Activated CD8-positive, alpha-beta memory T cell treated with anti-CD3 and anti-CD28 coated beads, Interleukin-2, amount 10 ng/mL, durations not matched to agents 7 days and 5 days (primary cell): Measurements from ENCODE around the gene NKIRAS2. TPM values are rescaled to one million over a fixed set of nuclear protein-coding genes. Genes with fewer than 3 reads are reported as not detected.

Experiments
- ATAC-seq: fragments of 150-1000 bp; cut with Tn5 transposase; one replicate; pipeline ENCODE4 v1.10.0; 2021; ENCODE audit warnings: moderate library complexity
- CTCF ChIA-PET: fragments of 350-600 bp; sonication (Branson Sonifier 250); formaldehyde crosslinking; loops from one replicate; lab custom pipeline; 2021; ENCODE audit warnings: antibody characterized with exemption; lab: Charles Lee
- DNase-seq: peaks from one replicate; pipeline ENCODE4 v3.0.0-alpha.2; 2020
- H3K27ac Mint-ChIP-seq: one replicate; pipeline ENCODE4 v1.8.0; 2021; ENCODE audit warnings: mild to moderate bottlenecking, mixed read lengths
- H3K27me3 Mint-ChIP-seq: one replicate; pipeline ENCODE4 v1.8.0; 2021; ENCODE audit warnings: mixed read lengths
- H3K36me3 Mint-ChIP-seq: one replicate; pipeline ENCODE4 v1.8.0; 2021; ENCODE audit warnings: mild to moderate bottlenecking, mixed read lengths
- H3K4me1 Mint-ChIP-seq: one replicate; pipeline ENCODE4 v1.8.0; 2021; ENCODE audit warnings: mixed read lengths
- H3K4me3 Mint-ChIP-seq: one replicate; pipeline ENCODE4 v1.8.0; 2021; ENCODE audit warnings: mild to moderate bottlenecking, moderate library complexity, mixed read lengths
- H3K9me3 Mint-ChIP-seq: one replicate; pipeline ENCODE4 v1.8.0; 2022; ENCODE audit warnings: low read depth, mixed read lengths
- total RNA-seq, 2 experiments: library from RNA; stranded (reverse); gene quantifications; one replicate each; pipeline ENCODE4 v1.2.3, GENCODE V29; 2021

The NKIRAS2 gene
- total RNA-seq, 2 experiments from 2014 or later = 21.0 to 23.7 TPM

DNA sequence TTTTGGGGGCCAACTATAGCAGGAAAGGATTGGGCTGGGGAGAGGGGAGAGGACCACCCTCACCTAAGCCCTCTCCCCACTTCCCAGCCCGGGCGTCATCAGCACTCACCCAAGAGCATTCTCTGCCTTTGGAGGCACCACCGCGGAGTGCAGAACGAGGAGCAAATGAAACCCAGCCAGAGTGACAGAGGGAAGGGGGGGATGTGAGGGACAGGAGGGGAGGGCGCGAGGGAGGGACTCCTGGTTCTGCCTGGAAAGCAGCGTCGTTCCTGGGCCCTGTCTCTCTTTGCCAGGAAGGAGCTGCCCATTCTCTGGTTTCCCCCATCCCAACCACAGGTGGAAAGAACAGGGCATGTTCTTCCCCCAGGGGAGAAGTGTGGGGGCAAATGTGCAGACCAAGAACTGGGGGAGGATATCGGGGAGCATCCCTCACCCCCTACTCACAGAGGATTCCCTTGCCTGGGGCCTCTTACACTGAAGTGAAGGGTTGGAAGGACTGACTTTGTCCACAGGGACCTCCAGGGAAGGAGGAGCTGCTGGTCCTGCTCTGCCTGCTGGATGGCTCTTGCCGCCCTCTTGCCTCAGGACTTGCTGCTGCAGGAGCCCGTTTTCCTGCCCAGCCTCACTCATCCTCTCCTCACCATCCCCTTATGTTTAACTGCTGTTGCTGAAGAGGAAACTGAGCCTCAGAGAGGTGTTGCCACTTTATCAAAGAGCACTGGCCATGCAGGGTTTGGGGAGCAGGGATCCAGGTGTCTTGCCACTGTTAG, 34.0 kb downstream of the NKIRAS2 start:
- H3K4me1 Mint-ChIP-seq = peaks cover 4% of the 10 kb centered on the region
- DNase-seq (no peak), ATAC-seq (no peak)
- CTCF ChIA-PET = interaction anchor here (1.0 kb wide), 1 partner anchor 47 kb away, joined by 3 read pairs; no protein-coding TSS in a partner anchor
- no peak overlapping the region for H3K27ac Mint-ChIP-seq
- no peaks in the 10 kb centered on the region for H3K9me3 Mint-ChIP-seq
- no peaks in the 10 kb centered on the region for H3K36me3 Mint-ChIP-seq
- peaks cover 51% of the 10 kb centered on the region for H3K27me3 Mint-ChIP-seq
- H3K4me3 Mint-ChIP-seq = no peak overlapping the region

DNA sequence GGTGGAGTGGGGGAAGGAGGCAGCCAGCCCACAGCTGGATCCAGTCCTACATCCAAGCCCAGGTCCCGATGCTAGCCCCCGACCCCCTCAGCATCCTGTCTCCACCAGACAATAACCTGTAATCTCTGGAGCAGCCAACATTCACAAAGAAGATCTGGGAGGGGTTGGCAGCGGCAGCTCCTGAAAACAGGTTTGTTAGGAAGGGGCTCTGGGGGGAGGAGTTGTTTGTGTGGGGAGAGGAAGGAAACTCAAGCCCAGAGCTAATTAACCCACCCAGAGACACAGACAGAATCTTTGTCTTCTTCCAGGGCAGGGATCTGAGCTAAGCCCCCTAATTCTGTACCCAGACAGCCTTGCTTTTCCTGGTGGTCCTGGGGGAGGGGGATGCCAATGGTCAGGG, 35.1 kb downstream of the NKIRAS2 start:
- ATAC-seq (no peak), DNase-seq (no peak)
- no peaks in the 10 kb centered on the region for H3K9me3 Mint-ChIP-seq
- H3K27me3 Mint-ChIP-seq = peaks cover 41% of the 10 kb centered on the region
- no peak overlapping the region for H3K4me3 Mint-ChIP-seq
- H3K4me1 Mint-ChIP-seq = peaks cover 2% of the 10 kb centered on the region
- H3K27ac Mint-ChIP-seq = no peak overlapping the region
- CTCF ChIA-PET = interaction anchor here (0.6 to 1.0 kb wide), 3 partner anchors 13 to 63 kb away, joined by 3 to 4 read pairs (median 3); partner anchors contain the start of gene DNAJC7
- H3K36me3 Mint-ChIP-seq = no peaks in the 10 kb centered on the region

DNA sequence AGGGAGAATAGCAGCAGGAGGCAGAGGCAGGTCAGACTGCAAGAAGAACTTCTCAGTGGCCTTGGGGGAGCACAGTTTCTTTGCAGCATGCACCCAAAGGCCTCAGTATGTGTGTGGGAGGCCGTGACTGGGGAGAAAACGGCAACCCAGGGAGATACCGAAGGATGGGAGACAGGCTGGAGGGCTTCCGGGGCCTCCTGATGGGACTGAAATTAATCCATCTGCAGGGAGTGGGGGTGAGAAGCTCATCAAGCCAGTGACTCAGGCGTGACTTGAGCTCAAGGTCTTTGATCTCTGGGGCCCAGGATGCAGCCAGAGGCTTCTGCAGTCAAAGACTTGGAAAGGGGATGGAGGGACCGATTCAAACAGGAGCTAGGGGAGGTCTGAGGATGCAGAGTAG, 35.6 kb downstream of the NKIRAS2 start:
- Mint-ChIP-seq H3K36me3 (no peaks in the 10 kb centered on the region), H3K27me3 (peaks cover 40% of the 10 kb centered on the region), H3K27ac (no peak overlapping the region), H3K4me3 (no peak overlapping the region), H3K9me3 (no peaks in the 10 kb centered on the region), H3K4me1 (peaks cover 2% of the 10 kb centered on the region)
- CTCF ChIA-PET = interaction anchor here (0.6 to 1.0 kb wide), 3 partner anchors 12 to 63 kb away, joined by 3 to 4 read pairs (median 3); partner anchors contain the start of gene DNAJC7
- DNase-seq (no peak), ATAC-seq (no peak)

DNA sequence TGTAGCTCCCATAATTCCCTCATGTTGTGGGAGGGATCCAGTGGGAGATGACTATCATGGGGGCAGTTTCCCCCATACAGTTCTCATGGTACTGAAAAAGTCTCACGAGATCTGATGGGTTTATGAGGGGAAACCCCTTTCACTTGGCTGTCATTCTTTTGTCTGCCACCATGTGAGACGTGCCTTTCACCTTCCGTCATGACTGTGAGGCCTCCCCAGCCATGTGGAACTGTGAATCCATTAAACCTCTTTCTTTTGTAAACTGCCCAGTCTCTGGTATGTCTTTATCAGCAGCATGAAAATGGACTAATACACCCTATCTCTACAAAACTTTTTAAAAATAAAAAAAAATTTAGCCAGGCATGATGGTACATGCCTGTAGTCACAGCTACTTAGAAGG, 36.7 kb downstream of the NKIRAS2 start:
- Mint-ChIP-seq H3K4me1 (no peaks in the 10 kb centered on the region), H3K4me3 (no peak overlapping the region), H3K9me3 (no peaks in the 10 kb centered on the region), H3K27me3 (peaks cover 30% of the 10 kb centered on the region), H3K36me3 (no peaks in the 10 kb centered on the region), H3K27ac (no peak overlapping the region)
- ATAC-seq (no peak), DNase-seq (no peak)
- CTCF ChIA-PET = no interaction called here

DNA sequence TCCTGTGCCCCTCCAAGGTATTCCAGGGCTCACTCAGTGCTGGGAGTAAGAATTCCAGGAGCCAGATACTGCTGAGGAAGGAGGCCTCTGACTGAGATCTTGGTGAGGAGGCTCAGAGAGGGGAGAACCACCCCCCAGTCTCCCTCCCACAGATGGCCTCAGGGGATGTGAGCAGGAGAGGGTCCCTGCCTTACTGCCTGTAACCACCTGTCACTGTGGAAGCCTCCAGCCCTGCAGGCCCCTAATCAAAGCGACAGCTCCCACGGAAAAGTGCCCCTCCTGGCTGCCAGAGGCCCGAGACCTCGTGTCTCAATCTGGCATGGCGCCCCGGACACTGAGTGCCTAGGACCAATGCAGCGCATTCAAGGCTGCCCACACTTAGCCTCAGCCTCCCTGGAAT, 38.2 kb downstream of the NKIRAS2 start:
- no peaks in the 10 kb centered on the region for H3K9me3 Mint-ChIP-seq
- H3K4me3 Mint-ChIP-seq = no peak overlapping the region
- DNase-seq (no peak), ATAC-seq (no peak)
- peaks cover 2% of the 10 kb centered on the region for H3K4me1 Mint-ChIP-seq
- CTCF ChIA-PET = interaction anchor here (1.3 kb wide), 1 partner anchor 33 kb away, joined by 3 read pairs; no protein-coding TSS in a partner anchor
- peaks cover 17% of the 10 kb centered on the region for H3K27me3 Mint-ChIP-seq
- no peak overlapping the region for H3K27ac Mint-ChIP-seq
- no peaks in the 10 kb centered on the region for H3K36me3 Mint-ChIP-seq

DNA sequence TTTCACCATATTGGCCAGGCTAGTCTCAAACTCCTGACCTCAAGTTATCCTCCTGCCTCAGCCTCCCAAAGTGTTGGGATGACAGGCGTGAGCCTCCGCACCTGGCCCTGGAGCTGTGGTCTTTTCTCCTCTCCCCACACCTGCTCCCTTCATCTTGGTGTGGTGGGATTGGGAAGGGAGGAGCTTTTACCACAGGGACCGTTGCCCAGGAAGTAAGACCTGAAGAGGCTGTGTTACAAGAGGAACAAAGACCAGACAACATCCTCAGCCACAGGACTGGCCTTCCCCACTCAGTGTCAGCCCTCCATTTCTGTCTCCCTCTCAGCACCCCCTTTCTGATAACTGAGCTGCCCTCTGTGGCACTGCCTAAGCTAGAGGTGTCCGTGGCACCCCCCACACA, 39.9 kb downstream of the NKIRAS2 start:
- no peak for ATAC-seq

DNA sequence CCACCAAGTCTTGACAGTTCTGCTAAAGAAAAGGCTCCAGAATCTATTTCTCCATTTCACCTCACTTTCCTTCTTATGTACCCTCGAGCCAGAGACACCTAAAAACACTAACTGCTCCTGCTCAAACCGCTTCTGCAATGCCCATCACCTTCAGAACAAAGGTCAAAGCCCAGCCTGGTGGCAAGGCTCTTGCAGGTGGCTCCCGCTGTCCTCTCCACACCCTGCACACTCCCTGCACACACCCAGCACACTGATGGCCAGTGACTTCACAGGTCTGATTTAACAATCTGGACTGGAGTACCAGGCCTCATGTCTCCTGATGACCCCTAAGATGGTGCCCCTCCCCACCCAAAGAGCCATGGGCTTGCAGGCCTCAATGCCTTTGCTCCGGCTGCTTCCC, 40.3 kb downstream of the NKIRAS2 start:
- Mint-ChIP-seq H3K27me3 (peaks cover 2% of the 10 kb centered on the region), H3K4me3 (no peak overlapping the region), H3K4me1 (peaks cover 21% of the 10 kb centered on the region), H3K27ac (no peak overlapping the region), H3K9me3 (no peaks in the 10 kb centered on the region), H3K36me3 (no peaks in the 10 kb centered on the region)
- no peak for DNase-seq
- CTCF ChIA-PET = interaction anchor here (0.9 kb wide), 1 partner anchor 252 kb away, joined by 3 read pairs; no protein-coding TSS in a partner anchor
- ATAC-seq = no peak

More for the DNA sequence above, 39.9 kb downstream of the NKIRAS2 start:
- Mint-ChIP-seq H3K27me3 (peaks cover 6% of the 10 kb centered on the region), H3K9me3 (no peaks in the 10 kb centered on the region), H3K36me3 (no peaks in the 10 kb centered on the region), H3K4me1 (peaks cover 17% of the 10 kb centered on the region), H3K27ac (no peak overlapping the region), H3K4me3 (no peak overlapping the region)
- CTCF ChIA-PET = interaction anchor here (0.9 kb wide), 1 partner anchor 252 kb away, joined by 3 read pairs; no protein-coding TSS in a partner anchor
- DNase-seq = no peak

DNA sequence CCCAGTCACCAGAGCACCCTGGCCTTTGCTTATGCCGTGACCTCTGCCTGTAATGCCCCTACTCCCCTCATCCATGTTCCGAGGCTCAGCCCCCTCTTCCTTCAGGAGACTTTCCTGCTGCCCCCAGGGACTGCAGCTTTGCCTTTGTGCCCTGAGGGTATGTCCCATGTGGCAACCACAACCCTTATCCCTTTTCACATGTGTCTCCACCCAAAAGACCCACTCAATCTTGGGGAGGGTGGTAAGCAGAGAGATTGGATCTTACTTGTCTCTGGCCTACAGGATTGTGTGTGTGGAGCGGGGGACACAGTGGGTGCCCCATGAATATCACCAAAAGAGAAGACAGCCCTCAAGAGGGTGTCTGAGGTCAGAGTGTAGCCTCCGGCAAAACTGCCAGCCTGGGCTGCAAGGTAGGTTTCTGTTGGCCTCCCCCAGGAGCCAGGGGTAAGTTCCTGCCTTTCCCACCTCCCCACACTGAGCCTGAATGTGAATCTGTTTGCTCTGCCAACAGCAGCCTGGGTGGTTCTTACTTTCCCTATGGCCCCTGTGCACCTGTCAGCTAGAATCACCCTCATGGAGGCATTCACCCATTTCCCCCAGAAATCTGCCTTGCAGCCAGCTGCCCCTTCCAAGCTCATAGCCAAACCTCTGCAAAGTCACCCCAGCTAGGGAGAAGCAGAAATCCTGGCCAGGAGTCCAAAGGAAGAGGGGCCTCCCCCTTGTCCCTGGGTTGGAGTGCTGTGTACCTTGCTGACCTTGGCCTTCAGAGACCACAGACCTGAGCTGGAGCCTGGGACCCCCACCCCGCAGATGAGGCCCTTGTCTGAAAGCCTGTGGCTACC, 42.0 kb downstream of the NKIRAS2 start:
- no peak for DNase-seq
- CTCF ChIA-PET = interaction anchor here (1.2 to 2.2 kb wide), 4 partner anchors 37 to 99 kb away, joined by 3 to 8 read pairs (median 3); partner anchors contain the start of gene NKIRAS2

DNA sequence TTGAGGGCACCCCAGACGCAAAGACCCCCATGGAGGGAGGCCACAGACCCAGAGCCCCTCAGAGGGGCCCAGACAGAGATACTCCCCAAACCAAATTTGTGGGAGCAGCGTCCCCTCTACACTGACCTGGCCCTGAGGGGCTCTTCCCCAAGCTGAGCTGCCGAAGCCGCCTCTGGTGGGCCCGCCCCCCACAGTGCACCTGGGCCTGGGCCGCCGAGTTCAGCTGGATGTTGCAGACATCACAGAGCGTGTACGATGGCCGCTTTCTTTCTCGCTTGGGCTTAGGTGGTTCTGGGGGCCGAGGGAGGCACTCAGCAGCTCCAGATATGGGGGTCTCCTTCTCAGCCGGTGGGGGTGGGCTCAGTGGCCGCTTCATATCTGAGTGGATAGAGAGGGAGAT, 42.8 kb downstream of the NKIRAS2 start:
- Mint-ChIP-seq H3K27me3 (no peaks in the 10 kb centered on the region), H3K27ac (no peak overlapping the region)
- CTCF ChIA-PET = interaction anchor here (0.8 to 2.2 kb wide), 3 partner anchors 42 to 74 kb away, joined by 3 to 8 read pairs (median 3); partner anchors contain the start of gene NKIRAS2

More for the DNA sequence above, 42.0 kb downstream of the NKIRAS2 start:
- Mint-ChIP-seq H3K9me3 (no peaks in the 10 kb centered on the region), H3K36me3 (no peaks in the 10 kb centered on the region), H3K27me3 (no peaks in the 10 kb centered on the region), H3K27ac (no peak overlapping the region), H3K4me1 (peaks cover 22% of the 10 kb centered on the region), H3K4me3 (no peak overlapping the region)
- ATAC-seq = no peak

DNA sequence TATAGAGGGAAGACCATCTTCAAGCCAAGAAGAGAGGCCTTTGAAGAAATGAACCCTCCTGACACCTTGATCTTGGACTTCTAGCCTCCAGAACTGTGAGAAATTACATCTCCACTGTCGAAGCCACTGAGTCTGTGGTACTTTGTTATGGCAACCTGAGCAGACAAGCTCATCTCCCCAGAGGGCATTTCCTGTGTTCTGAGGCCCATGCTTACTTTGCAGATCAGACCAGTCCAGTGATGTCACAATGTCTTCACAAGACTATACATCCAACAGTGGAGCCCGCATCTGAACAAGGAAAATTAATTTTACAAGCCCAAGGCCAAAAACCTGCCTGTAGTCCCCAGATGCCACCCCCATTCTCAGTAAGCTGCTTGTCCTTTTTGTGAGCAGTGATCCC, 45.3 kb downstream of the NKIRAS2 start:
- H3K4me3 Mint-ChIP-seq = no peak overlapping the region
- no peaks in the 10 kb centered on the region for H3K9me3 Mint-ChIP-seq
- H3K36me3 Mint-ChIP-seq = no peaks in the 10 kb centered on the region
- DNase-seq = no peak
- ATAC-seq = peak; percentile 35
- H3K27ac Mint-ChIP-seq = no peak overlapping the region
- H3K27me3 Mint-ChIP-seq = no peaks in the 10 kb centered on the region
- CTCF ChIA-PET = interaction anchor here (0.7 to 5.5 kb wide), 16 partner anchors 11 to 223 kb away, joined by 3 to 117 read pairs (median 5); partner anchors contain the start of genes DHX58, DNAJC7, HSPB9 and KAT2A
- peaks cover 22% of the 10 kb centered on the region for H3K4me1 Mint-ChIP-seq

More for the DNA sequence above, 42.8 kb downstream of the NKIRAS2 start:
- H3K4me1 Mint-ChIP-seq = peaks cover 22% of the 10 kb centered on the region
- no peak overlapping the region for H3K4me3 Mint-ChIP-seq
- DNase-seq (no peak), ATAC-seq (no peak)
- H3K36me3 Mint-ChIP-seq = no peaks in the 10 kb centered on the region
- H3K9me3 Mint-ChIP-seq = no peaks in the 10 kb centered on the region

DNA sequence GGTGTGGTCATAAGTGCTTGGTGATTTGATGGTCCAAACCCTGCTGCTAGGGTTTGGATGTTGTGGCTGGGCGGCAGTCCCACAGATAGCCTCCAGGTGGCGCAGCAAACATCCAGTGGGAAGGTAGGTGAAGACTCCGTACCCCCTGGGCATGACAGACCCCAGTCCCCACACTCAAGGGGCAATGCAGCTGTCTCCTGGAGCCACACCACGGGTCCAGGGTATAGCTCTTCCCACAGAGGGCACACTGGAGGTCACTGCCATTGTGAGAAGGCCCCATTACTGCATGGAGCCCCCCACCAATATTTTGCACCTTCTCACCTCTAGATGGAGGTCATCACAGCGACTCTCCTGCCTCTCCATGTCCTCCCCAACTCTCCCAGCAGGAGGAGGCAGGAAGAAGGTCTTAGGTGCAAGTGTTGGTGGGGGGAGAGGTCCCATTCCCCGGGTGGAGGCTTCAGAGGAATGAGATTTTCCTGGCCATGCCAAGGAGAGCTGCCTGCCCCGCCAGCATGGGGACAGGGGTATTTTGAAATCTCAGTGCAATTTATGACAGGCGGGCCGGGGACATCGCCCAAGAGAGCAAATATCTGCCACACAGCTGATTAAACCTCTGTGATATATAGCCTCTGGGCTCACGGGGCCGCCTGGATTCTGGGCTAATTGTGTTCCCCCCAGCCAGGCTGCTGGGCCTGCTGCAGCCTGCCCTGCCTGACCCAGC, 47.6 kb downstream of the NKIRAS2 start:
- Mint-ChIP-seq H3K36me3 (no peaks in the 10 kb centered on the region), H3K27ac (no peak overlapping the region), H3K27me3 (peaks cover 11% of the 10 kb centered on the region), H3K4me1 (peaks cover 29% of the 10 kb centered on the region), H3K9me3 (no peaks in the 10 kb centered on the region), H3K4me3 (no peak overlapping the region)
- CTCF ChIA-PET = interaction anchor here (0.7 to 5.5 kb wide), 22 partner anchors 9 to 339 kb away, joined by 3 to 117 read pairs (median 4); partner anchors contain the start of genes DHX58, DNAJC7, HSPB9 and JUP
- DNase-seq (peak; percentile 80), ATAC-seq (peak; percentile 58)

DNA sequence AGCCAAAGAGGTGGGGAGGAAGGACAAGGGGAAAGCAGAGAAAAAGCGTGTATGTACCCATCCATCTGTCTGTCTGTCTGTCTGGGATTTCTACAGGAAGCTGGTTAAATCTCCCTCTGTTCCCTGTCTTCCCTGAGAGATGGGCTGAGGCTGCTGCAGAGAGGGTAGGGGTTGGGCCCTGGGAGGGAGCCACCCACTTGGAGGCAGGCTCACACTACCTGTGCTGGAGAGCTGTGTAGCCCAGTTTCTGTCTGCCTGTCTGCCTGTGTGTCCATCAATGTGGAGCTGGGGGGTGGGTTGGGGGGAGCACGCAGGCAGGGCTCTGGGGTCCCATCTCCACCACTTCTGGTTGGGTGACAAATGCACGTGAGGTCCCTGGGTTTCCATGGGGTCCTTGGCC, 49.1 kb downstream of the NKIRAS2 start:
- H3K27me3 Mint-ChIP-seq = peaks cover 23% of the 10 kb centered on the region
- ATAC-seq (no peak), DNase-seq (no peak)
- CTCF ChIA-PET = interaction anchor here (1.1 to 5.5 kb wide), 4 partner anchors 28 to 112 kb away, joined by 3 to 117 read pairs (median 4); partner anchors contain the start of genes DHX58, HSPB9, KAT2A and KCNH4
- H3K4me1 Mint-ChIP-seq = peaks cover 21% of the 10 kb centered on the region
- H3K27ac Mint-ChIP-seq = no peak overlapping the region
- no peaks in the 10 kb centered on the region for H3K36me3 Mint-ChIP-seq
- H3K9me3 Mint-ChIP-seq = no peaks in the 10 kb centered on the region
- no peak overlapping the region for H3K4me3 Mint-ChIP-seq
